ENCODE data around the gene WDR55.
"Not testable (repeated sequence)": the region's sequence is repeated elsewhere in the genome, so short reads cannot be mapped to it uniquely, and the experiment has no call there.

DNA sequence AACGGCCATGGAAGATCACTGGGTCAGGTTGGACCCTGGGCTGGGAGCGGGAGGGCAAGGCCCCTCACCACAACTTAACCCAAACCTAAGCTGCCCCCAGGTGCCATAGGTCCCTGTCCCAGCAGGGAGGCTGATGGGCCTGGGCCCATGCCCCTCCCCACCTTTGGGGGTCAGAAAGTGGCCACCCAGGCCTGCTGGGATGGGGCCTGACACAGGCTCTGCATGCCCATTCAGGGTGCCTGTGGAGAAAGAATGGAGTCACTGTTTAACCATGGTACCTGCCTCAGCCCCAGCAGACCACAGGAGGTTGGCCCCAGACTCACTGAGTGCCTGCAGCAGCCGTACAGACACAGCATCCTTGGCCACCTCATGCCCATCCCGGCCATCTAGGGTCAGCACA lies 6.3 kb downstream of the WDR55 start:
- TF ChIP-seq FOXM1 (IDR thresholded peaks at IDR 0.05; ENCODE audit: borderline replicate concordance); CTBP1 (IDR thresholded peaks at IDR 0.05; ENCODE audit: borderline replicate concordance); SP1 (IDR thresholded peaks at IDR 0.05); ARNT (IDR thresholded peaks at IDR 0.05); ELF4 (IDR thresholded peaks at IDR 0.05); TARDBP (IDR thresholded peaks at IDR 0.05); HDGF (IDR thresholded peaks at IDR 0.05; ENCODE audit: borderline replicate concordance); SUZ12 (IDR thresholded peaks at IDR 0.05); FOXA1 (IDR thresholded peaks at IDR 0.05); NFRKB (IDR thresholded peaks at IDR 0.05); BHLHE40 (IDR thresholded peaks at IDR 0.05; ENCODE audit: borderline replicate concordance); LEF1 (IDR thresholded peaks at IDR 0.05; ENCODE audit: borderline replicate concordance); L3MBTL2 (conservative IDR thresholded peaks at IDR 0.05): not testable (repeated sequence)
- TF ChIP-seq, protein P1, sequence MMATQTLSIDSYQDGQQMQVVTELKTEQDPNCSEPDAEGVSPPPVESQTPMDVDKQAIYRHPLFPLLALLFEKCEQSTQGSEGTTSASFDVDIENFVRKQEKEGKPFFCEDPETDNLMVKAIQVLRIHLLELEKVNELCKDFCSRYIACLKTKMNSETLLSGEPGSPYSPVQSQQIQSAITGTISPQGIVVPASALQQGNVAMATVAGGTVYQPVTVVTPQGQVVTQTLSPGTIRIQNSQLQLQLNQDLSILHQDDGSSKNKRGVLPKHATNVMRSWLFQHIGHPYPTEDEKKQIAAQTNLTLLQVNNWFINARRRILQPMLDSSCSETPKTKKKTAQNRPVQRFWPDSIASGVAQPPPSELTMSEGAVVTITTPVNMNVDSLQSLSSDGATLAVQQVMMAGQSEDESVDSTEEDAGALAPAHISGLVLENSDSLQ (IDR thresholded peaks at IDR 0.05): not testable (repeated sequence)

Measured in HEK293T (cell line).